ENCODE measurements around the gene EML1. TPM values are rescaled to one million over a fixed set of nuclear protein-coding genes. Genes with fewer than 3 reads are reported as not detected.

The EML1 gene, protein sequence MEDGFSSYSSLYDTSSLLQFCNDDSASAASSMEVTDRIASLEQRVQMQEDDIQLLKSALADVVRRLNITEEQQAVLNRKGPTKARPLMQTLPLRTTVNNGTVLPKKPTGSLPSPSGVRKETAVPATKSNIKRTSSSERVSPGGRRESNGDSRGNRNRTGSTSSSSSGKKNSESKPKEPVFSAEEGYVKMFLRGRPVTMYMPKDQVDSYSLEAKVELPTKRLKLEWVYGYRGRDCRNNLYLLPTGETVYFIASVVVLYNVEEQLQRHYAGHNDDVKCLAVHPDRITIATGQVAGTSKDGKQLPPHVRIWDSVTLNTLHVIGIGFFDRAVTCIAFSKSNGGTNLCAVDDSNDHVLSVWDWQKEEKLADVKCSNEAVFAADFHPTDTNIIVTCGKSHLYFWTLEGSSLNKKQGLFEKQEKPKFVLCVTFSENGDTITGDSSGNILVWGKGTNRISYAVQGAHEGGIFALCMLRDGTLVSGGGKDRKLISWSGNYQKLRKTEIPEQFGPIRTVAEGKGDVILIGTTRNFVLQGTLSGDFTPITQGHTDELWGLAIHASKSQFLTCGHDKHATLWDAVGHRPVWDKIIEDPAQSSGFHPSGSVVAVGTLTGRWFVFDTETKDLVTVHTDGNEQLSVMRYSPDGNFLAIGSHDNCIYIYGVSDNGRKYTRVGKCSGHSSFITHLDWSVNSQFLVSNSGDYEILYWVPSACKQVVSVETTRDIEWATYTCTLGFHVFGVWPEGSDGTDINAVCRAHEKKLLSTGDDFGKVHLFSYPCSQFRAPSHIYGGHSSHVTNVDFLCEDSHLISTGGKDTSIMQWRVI
- total RNA-seq = not detected
- polyA plus RNA-seq = not detected
- total RNA-seq = 0.67 reads per million

DNA sequence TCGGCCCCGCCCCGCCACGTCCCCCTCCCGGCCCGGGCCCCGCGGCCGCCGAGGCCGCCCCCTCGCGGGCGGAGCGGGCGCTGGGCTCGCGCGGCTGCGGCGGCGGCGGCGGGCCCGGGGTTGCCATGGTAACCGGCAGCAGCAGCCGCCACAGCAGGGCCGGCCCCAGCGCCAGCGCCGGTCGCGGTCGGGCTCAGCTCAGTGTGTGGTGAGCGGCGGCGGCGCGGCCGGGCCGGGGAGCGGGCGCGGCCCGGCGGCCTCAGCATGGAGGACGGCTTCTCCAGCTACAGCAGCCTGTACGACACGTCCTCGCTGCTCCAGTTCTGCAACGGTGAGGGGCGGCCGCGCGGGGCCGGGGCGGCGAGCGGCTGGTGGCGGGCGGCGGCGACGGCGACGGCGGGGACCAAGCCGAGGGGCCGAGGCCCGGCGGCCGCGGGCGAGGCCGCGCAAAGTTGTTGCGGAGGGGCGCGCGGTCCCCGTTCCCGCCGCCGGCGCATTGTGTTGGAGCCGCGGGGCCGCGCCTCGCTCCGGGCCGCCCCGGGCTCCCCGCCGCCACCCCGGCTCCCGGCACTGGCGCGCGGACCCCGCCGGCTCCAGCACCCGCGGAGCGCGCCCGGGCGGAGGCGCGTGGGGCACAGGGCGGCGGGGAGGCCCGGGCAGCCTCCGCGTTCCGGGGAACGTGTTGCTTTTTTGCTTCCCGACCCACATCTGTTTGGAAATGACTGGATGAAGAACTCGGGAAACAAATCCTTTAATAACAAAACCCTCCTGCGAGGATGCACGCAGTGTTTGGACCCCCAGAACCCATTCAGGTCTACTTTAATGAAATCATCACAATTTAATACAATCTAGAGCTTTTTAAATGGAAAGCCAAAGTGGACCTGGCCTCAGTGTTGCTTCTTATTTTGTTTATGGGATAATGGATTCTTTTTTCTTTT lies at the start of gene EML1:
Gene EML1 (plus strand): TSS at position 201 of the 938 bp plus-strand sequence. CDS start 64 bp downstream, at position 265.
- DNase-seq (peak; percentile 55 to 84 (median 72)), ATAC-seq (peak; percentile 88)
- Histone ChIP-seq H3K9me3 (ENCODE audit: control insufficient read depth in 2 of 3, low read length in 3 of 3) (no peaks in the 10 kb centered on the region), H3K27me3 (ENCODE audit: control insufficient read depth in 2 of 2, insufficient read depth in 2 of 2, low read length in 2 of 2) (peaks cover 0 to 5% of the 10 kb centered on the region in 2 donors), H3K4me1 (ENCODE audit: control insufficient read depth in 2 of 2, insufficient read depth in 2 of 2, low read length in 2 of 2) (peaks cover 0 to 4% of the 10 kb centered on the region in 2 donors), H3K4me3 (ENCODE audit: low read length) (peak within 1 kb of the TSS; percentile 38), H3K36me3 (ENCODE audit: control insufficient read depth in 2 of 3, insufficient read depth in 3 of 3, low read length in 3 of 3) (no peaks in the 10 kb centered on the region), H3K27ac (ENCODE audit: low read depth, low read length) (no peak within 1 kb of the TSS)
- POLR2A ChIA-PET = no interaction called here
- Mint-ChIP-seq H3K9me3 (no peaks in the 10 kb centered on the region), H3K36me3 (no peaks in the 10 kb centered on the region), H3K27ac (peak within 1 kb of the TSS in 7 of 9 donors; percentile 12 to 69 (median 48)), H3K4me1 (peaks cover 5 to 34% (median 21%) of the 10 kb centered on the region in 7 donors), H3K4me3 (peak within 1 kb of the TSS; percentile 69 to 85 (median 79)), H3K27me3 (peaks cover 0 to 66% (median 27%) of the 10 kb centered on the region in 5 donors)
- intact Hi-C loops (cut with micrococcal nuclease) = loop anchor here (1.0 to 5.0 kb wide), 5 partner anchors 63 to 312 kb away; partner anchors contain the start of genes CYP46A1 (in 2 of the 2), CCDC85C (in 1 of the 2) and CCNK (in 1 of the 2)
- CTCF ChIA-PET = interaction anchor here (1.6 kb wide), 1 partner anchor 113 kb away, joined by 3 read pairs; no protein-coding TSS in a partner anchor

DNA sequence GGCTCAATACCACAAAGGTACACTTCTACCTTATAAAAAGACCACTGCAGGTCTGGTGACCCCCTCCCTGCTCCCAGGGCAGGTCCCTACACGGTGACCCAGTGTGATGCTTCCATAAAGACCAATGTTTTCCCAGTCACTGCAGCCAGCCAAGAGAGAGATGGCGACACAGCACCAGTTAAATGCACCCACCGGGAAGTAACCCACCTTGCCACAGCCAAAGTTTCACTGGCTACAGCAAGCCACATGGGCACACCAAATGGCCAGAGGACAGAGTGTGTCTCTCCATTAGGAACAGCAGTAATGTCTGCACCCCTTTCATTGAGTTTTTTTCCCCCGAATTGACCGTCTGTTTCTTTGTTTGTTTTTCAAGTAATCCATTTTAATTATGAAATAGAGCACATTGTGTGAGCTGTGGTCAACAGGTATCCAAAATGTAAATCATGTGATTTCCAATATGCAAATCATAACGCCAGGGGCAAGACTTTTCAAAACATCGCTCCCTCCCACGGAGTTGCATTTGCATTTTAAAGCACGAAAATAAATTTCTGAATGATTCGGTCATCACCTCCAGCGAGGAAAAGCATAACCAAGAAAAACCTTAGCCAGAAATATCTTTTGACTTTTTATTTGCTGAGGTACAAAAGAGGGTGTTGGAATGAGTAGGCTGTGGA lies 48.9 kb upstream of the EML1 start:
- intact Hi-C loops (cut with micrococcal nuclease) = no loop called here
- ChIA-PET POLR2A (interaction anchor here (0.7 kb wide), 1 partner anchor 1899 kb away, joined by 3 read pairs; no protein-coding TSS in a partner anchor), CTCF (interaction anchor here (0.5 kb wide), 1 partner anchor 14 kb away, joined by 3 read pairs; no protein-coding TSS in a partner anchor)
- ATAC-seq (no peak), DNase-seq (no peak)
- Histone ChIP-seq H3K27me3 (ENCODE audit: control insufficient read depth in 2 of 2, insufficient read depth in 2 of 2, low read length in 2 of 2) (no peaks in the 10 kb centered on the region), H3K9me3 (ENCODE audit: control insufficient read depth in 2 of 3, low read length in 3 of 3) (no peaks in the 10 kb centered on the region), H3K36me3 (ENCODE audit: control insufficient read depth in 2 of 3, insufficient read depth in 3 of 3, low read length in 3 of 3) (no peaks in the 10 kb centered on the region), H3K27ac (ENCODE audit: low read depth, low read length) (no peak overlapping the region), H3K4me1 (ENCODE audit: control insufficient read depth in 2 of 2, insufficient read depth in 2 of 2, low read length in 2 of 2) (peaks cover 0 to 9% of the 10 kb centered on the region in 2 donors), H3K4me3 (ENCODE audit: low read length) (no peak overlapping the region)
- no peaks in the 10 kb centered on the region for H3K9me3 Mint-ChIP-seq
- H3K27me3 Mint-ChIP-seq = peaks cover 0 to 25% (median 6%) of the 10 kb centered on the region in 5 donors
- H3K27ac Mint-ChIP-seq = no peak overlapping the region
- H3K4me3 Mint-ChIP-seq = no peak overlapping the region
- H3K36me3 Mint-ChIP-seq = no peaks in the 10 kb centered on the region
- H3K4me1 Mint-ChIP-seq = peaks cover 1 to 18% (median 15%) of the 10 kb centered on the region in 7 donors

DNA sequence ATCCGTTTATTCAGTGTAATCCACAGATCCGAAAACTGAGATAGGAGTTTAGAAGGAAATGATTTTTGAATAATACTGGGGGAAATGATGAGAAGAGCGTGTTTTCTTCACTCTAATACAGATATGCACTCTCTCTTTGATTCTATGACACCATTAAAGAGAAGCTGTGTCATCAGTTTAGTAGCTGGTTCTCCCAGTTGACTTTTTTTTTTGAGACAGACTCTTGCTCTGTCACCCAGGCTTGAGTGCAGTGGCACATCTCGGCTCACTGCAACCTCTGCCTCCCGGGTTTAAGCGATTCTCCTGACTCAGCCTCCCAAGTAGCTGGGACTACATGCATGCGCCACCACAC lies 48.4 kb upstream of the EML1 start:
- intact Hi-C loops (cut with micrococcal nuclease) = no loop called here

DNA sequence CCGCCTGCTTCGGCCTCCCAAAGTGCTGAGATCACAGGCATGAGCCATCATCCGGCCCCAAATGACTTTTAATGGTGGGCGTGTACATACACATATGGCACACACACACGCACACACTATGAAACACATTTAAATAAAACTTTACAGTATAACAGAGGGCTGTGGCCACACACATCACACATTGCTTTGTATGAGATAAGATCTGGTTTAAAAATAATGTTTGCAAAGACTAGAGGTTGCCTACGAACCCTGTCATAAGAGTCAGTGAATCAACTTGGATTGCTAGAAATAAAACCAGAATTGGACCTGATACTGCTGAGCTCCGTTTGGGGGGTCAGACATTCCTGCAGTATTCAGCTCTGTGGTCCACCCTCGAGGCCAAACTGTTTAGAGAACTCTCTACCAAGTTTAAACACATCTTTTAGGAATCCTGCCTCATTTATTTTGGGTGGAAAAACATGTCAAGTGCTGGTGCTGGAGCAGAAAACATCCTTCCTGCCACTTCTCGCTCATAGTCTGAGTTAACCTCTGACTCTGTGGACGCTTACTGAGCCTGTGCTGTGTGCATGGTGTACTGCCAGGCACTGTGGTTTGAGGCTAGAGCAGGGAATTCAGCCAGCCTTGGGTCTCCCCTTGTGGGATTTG lies 47.8 kb upstream of the EML1 start:
- peaks cover 0 to 19% (median 0%) of the 10 kb centered on the region in 5 donors for H3K27me3 Mint-ChIP-seq

More for the DNA sequence above, 48.4 kb upstream of the EML1 start:
- no peak for ATAC-seq
- CTCF ChIA-PET = interaction anchor here (0.5 kb wide), 1 partner anchor 15 kb away, joined by 3 read pairs; no protein-coding TSS in a partner anchor
- no peak overlapping the region for H3K27ac ChIP-seq (ENCODE audit: low read depth, low read length)
- no peak overlapping the region for H3K27ac Mint-ChIP-seq
- no peaks in the 10 kb centered on the region for H3K36me3 Mint-ChIP-seq
- H3K4me1 ChIP-seq (ENCODE audit: control insufficient read depth in 2 of 2, insufficient read depth in 2 of 2, low read length in 2 of 2) = peaks cover 0 to 9% of the 10 kb centered on the region in 2 donors
- POLR2A ChIA-PET = no interaction called here
- H3K27me3 ChIP-seq (ENCODE audit: control insufficient read depth in 2 of 2, insufficient read depth in 2 of 2, low read length in 2 of 2) = no peaks in the 10 kb centered on the region
- H3K27me3 Mint-ChIP-seq = peaks cover 0 to 20% (median 1%) of the 10 kb centered on the region in 5 donors
- peaks cover 1 to 18% (median 15%) of the 10 kb centered on the region in 7 donors for H3K4me1 Mint-ChIP-seq
- H3K36me3 ChIP-seq (ENCODE audit: control insufficient read depth in 2 of 3, insufficient read depth in 3 of 3, low read length in 3 of 3) = no peaks in the 10 kb centered on the region
- H3K4me3 ChIP-seq (ENCODE audit: low read length) = no peak overlapping the region
- DNase-seq = no peak
- no peaks in the 10 kb centered on the region for H3K9me3 Mint-ChIP-seq
- H3K4me3 Mint-ChIP-seq = no peak overlapping the region
- H3K9me3 ChIP-seq (ENCODE audit: control insufficient read depth in 2 of 3, low read length in 3 of 3) = no peaks in the 10 kb centered on the region

DNA sequence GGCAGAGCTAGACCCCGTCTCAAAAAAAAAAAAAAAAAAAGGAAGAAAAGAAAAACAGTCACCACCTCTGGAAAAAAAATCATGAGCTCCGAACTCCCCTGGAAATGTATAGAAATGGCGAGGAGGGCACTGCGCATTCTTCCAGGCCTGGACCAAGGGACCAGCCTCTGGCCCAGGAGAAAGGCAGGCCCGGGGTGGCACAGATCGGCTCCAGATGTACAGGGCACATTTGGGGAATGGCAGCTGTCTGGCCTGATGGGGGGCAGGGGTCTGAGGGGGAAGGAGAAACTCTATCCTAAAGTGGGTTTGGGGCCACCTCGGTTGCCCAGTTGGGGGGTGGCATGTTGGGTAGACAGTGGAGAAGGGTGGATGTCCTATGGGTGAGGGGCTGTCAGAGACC lies 46.0 kb upstream of the EML1 start:
- intact Hi-C loops (cut with micrococcal nuclease) = no loop called here
- Histone ChIP-seq H3K27ac (ENCODE audit: low read depth, low read length) (no peak overlapping the region), H3K27me3 (ENCODE audit: control insufficient read depth in 2 of 2, insufficient read depth in 2 of 2, low read length in 2 of 2) (no peaks in the 10 kb centered on the region), H3K4me1 (ENCODE audit: control insufficient read depth in 2 of 2, insufficient read depth in 2 of 2, low read length in 2 of 2) (peaks cover 0 to 9% of the 10 kb centered on the region in 2 donors), H3K4me3 (ENCODE audit: low read length) (no peak overlapping the region), H3K9me3 (ENCODE audit: control insufficient read depth in 2 of 3, low read length in 3 of 3) (no peaks in the 10 kb centered on the region), H3K36me3 (ENCODE audit: control insufficient read depth in 2 of 3, insufficient read depth in 3 of 3, low read length in 3 of 3) (no peaks in the 10 kb centered on the region)
- no peak overlapping the region for H3K27ac Mint-ChIP-seq
- H3K27me3 Mint-ChIP-seq = peaks cover 7 to 22% (median 12%) of the 10 kb centered on the region in 5 donors
- CTCF ChIA-PET = no interaction called here
- H3K4me3 Mint-ChIP-seq = peak overlapping the region in 4 of 10 donors; percentile 37 to 51 (median 44)
- POLR2A ChIA-PET = no interaction called here
- H3K9me3 Mint-ChIP-seq = no peaks in the 10 kb centered on the region
- H3K4me1 Mint-ChIP-seq = peaks cover 4 to 28% (median 23%) of the 10 kb centered on the region in 7 donors
- DNase-seq (no peak), ATAC-seq (no peak)
- no peaks in the 10 kb centered on the region for H3K36me3 Mint-ChIP-seq

More for the DNA sequence above, 47.8 kb upstream of the EML1 start:
- H3K27ac ChIP-seq (ENCODE audit: low read depth, low read length) = no peak overlapping the region
- H3K9me3 ChIP-seq (ENCODE audit: control insufficient read depth in 2 of 3, low read length in 3 of 3) = no peaks in the 10 kb centered on the region
- H3K4me1 Mint-ChIP-seq = peaks cover 1 to 18% (median 15%) of the 10 kb centered on the region in 7 donors
- H3K36me3 ChIP-seq (ENCODE audit: control insufficient read depth in 2 of 3, insufficient read depth in 3 of 3, low read length in 3 of 3) = no peaks in the 10 kb centered on the region
- intact Hi-C loops (cut with micrococcal nuclease) = no loop called here
- no peaks in the 10 kb centered on the region for H3K9me3 Mint-ChIP-seq
- H3K36me3 Mint-ChIP-seq = no peaks in the 10 kb centered on the region
- H3K27me3 ChIP-seq (ENCODE audit: control insufficient read depth in 2 of 2, insufficient read depth in 2 of 2, low read length in 2 of 2) = no peaks in the 10 kb centered on the region
- H3K4me3 ChIP-seq (ENCODE audit: low read length) = no peak overlapping the region
- POLR2A ChIA-PET = no interaction called here
- H3K27ac Mint-ChIP-seq = peak overlapping the region in 1 of 9 donors; percentile 27
- ATAC-seq (no peak), DNase-seq (no peak)
- peak overlapping the region in 1 of 10 donors; percentile 43 for H3K4me3 Mint-ChIP-seq
- peaks cover 0 to 9% of the 10 kb centered on the region in 2 donors for H3K4me1 ChIP-seq (ENCODE audit: control insufficient read depth in 2 of 2, insufficient read depth in 2 of 2, low read length in 2 of 2)
- CTCF ChIA-PET = no interaction called here
